ENCODE measurements around the gene PABPN1L. TPM values are rescaled to one million over a fixed set of nuclear protein-coding genes. Genes with fewer than 3 reads are reported as not detected.

Gene PABPN1L
- total and polyA plus RNA-seq, 12 donors: 0.21 TPM; not detected in 11

- intact Hi-C loops (cut with DNase I): no loop called here
- Histone ChIP-seq H3K27me3 (no peaks in the 10 kb centered on the region), H3K4me1 (peaks cover 0 to 4% (median 0%) of the 10 kb centered on the region in 9 donors), H3K27ac (no peak overlapping the region), H3K9me3 (no peaks in the 10 kb centered on the region), H3K4me3 (no peak overlapping the region), H3K36me3 (peaks cover 0 to 54% (median 9%) of the 10 kb centered on the region in 9 donors)
- WGBS, 2 donors: 93 to 95% methylated on average over 40 of the region's 40 CpGs
- ATAC-seq: no peak
- no peak for DNase-seq
- TF ChIP-seq CTCF (IDR thresholded peaks at IDR 0.05): no peak
These were observed 24.7 kb downstream of the PABPN1L start for GRCh38 chr16:88841521-88842307.

GRCh38 chr16:88840600-88841215 is 25.8 kb downstream of the PABPN1L start:
- no peak for TF ChIP-seq CTCF (IDR thresholded peaks at IDR 0.05)
- WGBS, 2 donors: 93 to 94% methylated on average over 30 of the region's 30 CpGs
- intact Hi-C loops (cut with DNase I): no loop called here
- Histone ChIP-seq H3K4me1 (peaks cover 0 to 4% (median 0%) of the 10 kb centered on the region in 9 donors), H3K4me3 (no peak overlapping the region), H3K27ac (no peak overlapping the region), H3K9me3 (no peaks in the 10 kb centered on the region), H3K36me3 (peaks cover 0 to 58% (median 9%) of the 10 kb centered on the region in 9 donors), H3K27me3 (no peaks in the 10 kb centered on the region)
- DNase-seq (no peak), ATAC-seq (no peak)

GRCh38 chr16:88839745-88840599 is 26.5 kb downstream of the PABPN1L start:
- Histone ChIP-seq H3K4me3 (no peak overlapping the region), H3K9me3 (no peaks in the 10 kb centered on the region), H3K4me1 (peaks cover 0 to 4% (median 0%) of the 10 kb centered on the region in 9 donors), H3K27ac (no peak overlapping the region), H3K27me3 (no peaks in the 10 kb centered on the region), H3K36me3 (peaks cover 0 to 65% (median 9%) of the 10 kb centered on the region in 9 donors)
- DNase-seq: no peak
- no peak for TF ChIP-seq CTCF (IDR thresholded peaks at IDR 0.05)
- ATAC-seq: no peak
- intact Hi-C loops (cut with DNase I): no loop called here
- WGBS, 2 donors: 92 to 94% methylated on average over 24 of the region's 24 CpGs

DNA sequence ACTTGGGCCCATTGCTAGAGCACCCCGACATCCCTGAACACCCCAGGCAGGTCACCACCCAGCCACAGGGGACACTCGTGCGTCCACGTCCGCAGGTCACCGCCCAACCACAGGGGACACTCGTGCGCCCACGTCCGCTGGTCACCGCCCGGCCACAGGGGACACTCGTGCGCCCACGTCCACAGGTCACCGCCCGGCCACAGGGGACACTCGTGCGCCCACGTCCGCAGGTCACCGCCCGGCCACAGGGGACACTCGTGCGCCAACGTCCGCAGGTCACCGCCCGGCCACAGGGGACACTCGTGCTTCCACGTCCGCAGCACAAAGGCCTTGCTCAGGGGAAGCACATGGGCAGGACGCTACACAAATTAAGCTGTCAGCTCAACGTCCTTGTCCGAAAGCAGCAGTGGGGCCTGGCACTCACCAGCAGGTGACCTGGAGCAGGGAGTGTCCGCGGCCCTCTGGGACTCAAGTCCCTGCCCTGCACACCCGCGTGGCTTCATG is 27.4 kb downstream of the PABPN1L start:
- ATAC-seq (no peak), DNase-seq (no peak)
- H3K27me3 ChIP-seq: no peaks in the 10 kb centered on the region
- intact Hi-C loops (cut with DNase I): no loop called here
- no peak overlapping the region for H3K4me3 ChIP-seq
- H3K4me1 ChIP-seq: peaks cover 0 to 4% (median 0%) of the 10 kb centered on the region in 9 donors
- H3K9me3 ChIP-seq: no peaks in the 10 kb centered on the region
- H3K36me3 ChIP-seq: peaks cover 0 to 69% (median 9%) of the 10 kb centered on the region in 9 donors
- 85 to 91% methylated on average over 38 to 39 of the region's 39 CpGs for WGBS, 2 donors
- no peak overlapping the region for H3K27ac ChIP-seq
- TF ChIP-seq CTCF (IDR thresholded peaks at IDR 0.05): peak in 2 of 9 donors; percentile 13 to 17

Measured in heart right ventricle (tissue), 16 donors.